ENCODE measurements around the gene SOBP. TPM values are rescaled to one million over a fixed set of nuclear protein-coding genes. Genes with fewer than 3 reads are reported as not detected.

SOBP gene
- total RNA-seq, 4 donors from 2014 or later = 0.15 to 3.8 (median 1.6) TPM

DNA sequence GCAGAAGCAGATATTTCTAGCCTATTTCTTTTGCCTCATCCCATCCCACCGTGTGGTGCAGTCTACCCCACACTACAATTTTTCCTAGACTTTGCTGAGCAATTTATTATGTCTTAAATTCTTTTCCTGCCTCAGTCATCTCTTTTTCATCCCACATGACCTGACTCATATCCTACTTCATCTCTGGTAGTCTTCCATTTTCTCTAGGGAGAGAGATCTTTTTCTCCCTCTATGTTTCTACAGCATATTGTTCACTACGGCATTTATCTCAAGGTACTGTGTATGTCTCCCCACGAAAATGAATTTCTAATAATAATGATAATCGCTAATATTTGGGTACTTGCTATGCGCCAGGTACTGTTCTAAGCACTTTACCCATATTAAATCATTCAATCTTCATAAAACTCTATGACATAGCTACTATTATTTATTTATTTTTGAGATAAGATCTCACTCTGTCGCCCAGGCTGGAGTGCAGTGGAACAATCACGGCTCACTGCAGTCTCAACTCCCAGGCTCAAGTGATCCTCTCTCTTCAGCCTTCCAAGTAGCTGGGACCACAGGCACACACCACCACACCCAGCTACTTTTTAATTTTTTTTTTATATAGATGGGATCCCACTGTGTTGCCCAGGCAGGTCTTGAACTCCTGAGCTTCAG lies 46.2 kb upstream of the SOBP start:
- H3K27ac ChIP-seq = no peak overlapping the region
- peaks cover 0 to 7% (median 0%) of the 10 kb centered on the region in 3 donors for H3K36me3 ChIP-seq
- H3K27me3 ChIP-seq = no peaks in the 10 kb centered on the region
- TF ChIP-seq, protein P1, sequence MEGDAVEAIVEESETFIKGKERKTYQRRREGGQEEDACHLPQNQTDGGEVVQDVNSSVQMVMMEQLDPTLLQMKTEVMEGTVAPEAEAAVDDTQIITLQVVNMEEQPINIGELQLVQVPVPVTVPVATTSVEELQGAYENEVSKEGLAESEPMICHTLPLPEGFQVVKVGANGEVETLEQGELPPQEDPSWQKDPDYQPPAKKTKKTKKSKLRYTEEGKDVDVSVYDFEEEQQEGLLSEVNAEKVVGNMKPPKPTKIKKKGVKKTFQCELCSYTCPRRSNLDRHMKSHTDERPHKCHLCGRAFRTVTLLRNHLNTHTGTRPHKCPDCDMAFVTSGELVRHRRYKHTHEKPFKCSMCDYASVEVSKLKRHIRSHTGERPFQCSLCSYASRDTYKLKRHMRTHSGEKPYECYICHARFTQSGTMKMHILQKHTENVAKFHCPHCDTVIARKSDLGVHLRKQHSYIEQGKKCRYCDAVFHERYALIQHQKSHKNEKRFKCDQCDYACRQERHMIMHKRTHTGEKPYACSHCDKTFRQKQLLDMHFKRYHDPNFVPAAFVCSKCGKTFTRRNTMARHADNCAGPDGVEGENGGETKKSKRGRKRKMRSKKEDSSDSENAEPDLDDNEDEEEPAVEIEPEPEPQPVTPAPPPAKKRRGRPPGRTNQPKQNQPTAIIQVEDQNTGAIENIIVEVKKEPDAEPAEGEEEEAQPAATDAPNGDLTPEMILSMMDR (IDR thresholded peaks at IDR 0.05) = no peak
- TF ChIP-seq POLR2A (IDR thresholded peaks at IDR 0.05) = no peak
- peaks cover 0 to 16% (median 14%) of the 10 kb centered on the region in 3 donors for H3K9me3 ChIP-seq
- WGBS, 2 donors = 86 to 90% methylated on average over 7 of the region's 7 CpGs
- intact Hi-C loops (cut with DNase I) = no loop called here
- no peaks in the 10 kb centered on the region for H3K4me1 ChIP-seq
- H3K4me3 ChIP-seq = no peak overlapping the region
- no peak for DNase-seq

DNA sequence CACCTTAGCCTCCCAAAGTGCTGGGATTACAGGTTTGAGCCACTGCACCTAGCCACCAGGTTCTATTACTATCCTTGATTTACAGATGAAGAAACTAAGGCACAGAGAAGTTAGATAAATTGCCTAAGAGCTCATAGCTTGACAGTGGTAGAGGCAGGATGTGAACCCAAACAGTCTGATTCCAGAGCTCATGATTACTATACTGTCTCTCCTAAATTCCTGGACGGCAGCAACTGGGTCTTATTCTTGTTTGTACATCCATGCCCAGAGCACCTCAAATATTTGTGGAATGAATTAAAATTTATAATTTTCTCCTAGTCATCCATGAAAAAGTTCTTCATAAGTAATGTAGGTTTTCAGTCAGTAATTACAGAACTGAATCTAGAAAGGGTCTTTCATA lies 45.6 kb upstream of the SOBP start:
- H3K27ac ChIP-seq = no peak overlapping the region
- peaks cover 0 to 19% (median 18%) of the 10 kb centered on the region in 3 donors for H3K9me3 ChIP-seq
- H3K4me1 ChIP-seq = no peaks in the 10 kb centered on the region
- 100% methylated on average over 1 of the region's 1 CpG for WGBS, 2 donors
- intact Hi-C loops (cut with DNase I) = no loop called here
- no peaks in the 10 kb centered on the region for H3K27me3 ChIP-seq
- DNase-seq = no peak
- TF ChIP-seq, protein P1 (IDR thresholded peaks at IDR 0.05) = no peak
- H3K4me3 ChIP-seq = no peak overlapping the region
- peaks cover 0 to 7% (median 0%) of the 10 kb centered on the region in 3 donors for H3K36me3 ChIP-seq

DNA sequence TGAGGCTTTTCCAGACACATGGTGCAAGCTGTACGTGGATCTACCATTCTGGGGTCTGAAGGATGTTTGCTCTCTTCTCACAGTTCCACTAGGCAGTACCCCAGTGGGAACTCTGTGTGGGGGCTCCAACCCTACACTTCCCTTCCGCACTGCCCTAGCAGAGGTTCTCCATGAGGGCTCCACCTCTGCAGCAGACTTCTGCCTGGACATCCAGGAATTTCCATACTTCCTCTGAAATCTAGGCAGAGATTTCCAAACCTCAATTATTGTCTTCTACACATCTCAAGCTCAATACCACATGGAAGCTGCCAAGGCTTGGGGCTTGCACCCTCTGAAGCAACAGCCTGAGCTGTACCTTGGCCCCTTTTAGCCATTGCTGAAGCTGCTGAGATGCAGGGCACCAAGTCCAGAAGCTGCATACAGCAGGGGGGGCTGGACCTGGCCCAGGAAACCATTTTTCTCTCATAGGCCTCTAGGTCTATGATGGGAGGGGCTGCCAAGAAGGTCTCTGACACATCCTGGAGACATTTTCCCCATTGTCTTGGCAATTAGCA lies 42.2 kb upstream of the SOBP start:
- Histone ChIP-seq H3K9me3 (peaks cover 0 to 21% (median 19%) of the 10 kb centered on the region in 3 donors), H3K4me3 (no peak overlapping the region), H3K4me1 (peaks cover 0 to 7% (median 0%) of the 10 kb centered on the region in 3 donors), H3K36me3 (peaks cover 0 to 14% (median 0%) of the 10 kb centered on the region in 3 donors), H3K27me3 (no peaks in the 10 kb centered on the region), H3K27ac (no peak overlapping the region)
- TF ChIP-seq, protein P1 (IDR thresholded peaks at IDR 0.05) = no peak
- no peak for TF ChIP-seq POLR2A (IDR thresholded peaks at IDR 0.05)
- intact Hi-C loops (cut with DNase I) = no loop called here
- WGBS, 2 donors = 96 to 100% methylated on average over 1 to 2 of the region's 2 CpGs
- no peak for DNase-seq

DNA sequence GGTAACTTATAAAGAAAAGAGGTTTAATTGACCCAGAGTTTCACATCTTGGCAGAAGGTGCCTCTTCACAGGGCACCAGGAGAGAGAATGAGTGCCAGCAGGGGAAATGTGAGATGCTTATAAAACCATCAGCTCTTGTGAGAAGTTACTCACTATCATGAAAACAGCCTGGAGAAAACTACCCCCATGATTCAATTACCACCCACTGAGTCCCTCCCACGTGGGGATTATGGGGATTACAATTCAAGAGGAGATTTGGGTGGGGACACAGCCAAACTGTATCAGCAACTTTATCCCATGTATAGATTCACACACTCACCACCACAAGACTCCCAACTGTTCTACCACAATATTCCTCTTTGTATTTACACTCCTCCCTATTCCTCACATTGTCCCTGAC lies 41.1 kb upstream of the SOBP start:
- Histone ChIP-seq H3K36me3 (peaks cover 0 to 17% (median 0%) of the 10 kb centered on the region in 3 donors), H3K4me3 (no peak overlapping the region), H3K4me1 (peaks cover 0 to 7% (median 0%) of the 10 kb centered on the region in 3 donors), H3K9me3 (peaks cover 0 to 21% (median 19%) of the 10 kb centered on the region in 3 donors), H3K27ac (no peak overlapping the region), H3K27me3 (no peaks in the 10 kb centered on the region)
- 30 to 43% methylated on average over 1 of the region's 1 CpG for WGBS, 2 donors
- intact Hi-C loops (cut with DNase I) = no loop called here
- DNase-seq = no peak
- TF ChIP-seq POLR2A (IDR thresholded peaks at IDR 0.05) = no peak
- TF ChIP-seq, protein P1 (IDR thresholded peaks at IDR 0.05) = no peak

DNA sequence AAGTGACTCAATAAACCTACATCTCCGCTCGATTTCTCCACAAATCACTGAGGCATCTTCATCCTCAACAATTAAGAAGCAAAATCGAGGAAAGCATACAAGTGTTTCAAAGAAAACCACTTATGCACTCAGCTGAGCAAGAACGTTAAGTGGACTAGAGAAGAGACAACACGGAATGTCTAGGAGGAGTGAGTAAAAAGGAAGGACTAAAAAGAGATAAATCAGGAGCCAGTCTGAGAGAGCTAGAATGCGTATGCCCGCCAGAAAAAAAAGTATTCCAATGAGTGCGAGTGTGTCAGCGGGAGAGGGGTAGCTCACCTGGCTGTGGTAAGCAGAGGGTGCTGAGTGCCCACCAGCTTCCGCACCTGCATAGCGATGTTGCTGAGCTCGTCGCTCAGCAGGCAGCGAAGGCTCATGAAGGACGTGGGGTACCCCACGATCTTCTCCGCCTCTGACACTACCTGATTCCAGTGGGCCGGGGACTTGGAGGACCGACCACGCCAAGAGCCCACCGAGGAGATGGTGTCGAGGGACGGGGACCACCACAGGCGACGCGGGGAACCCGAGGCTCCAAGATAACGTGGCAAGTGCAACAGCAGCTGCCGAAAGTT lies 31.1 kb upstream of the SOBP start:
- no peak for TF ChIP-seq POLR2A (IDR thresholded peaks at IDR 0.05)
- TF ChIP-seq, protein P1 (IDR thresholded peaks at IDR 0.05) = no peak
- WGBS, 2 donors = 0 to 1% methylated on average over 17 to 18 of the region's 29 CpGs
- H3K27me3 ChIP-seq = no peaks in the 10 kb centered on the region
- H3K9me3 ChIP-seq = no peaks in the 10 kb centered on the region
- peaks cover 4 to 24% (median 9%) of the 10 kb centered on the region in 3 donors for H3K4me1 ChIP-seq
- peak overlapping the region; percentile 83 to 96 (median 88) for H3K4me3 ChIP-seq
- intact Hi-C loops (cut with DNase I) = no loop called here
- peak overlapping the region; percentile 81 to 94 (median 94) for H3K27ac ChIP-seq
- DNase-seq = no peak
- no peaks in the 10 kb centered on the region for H3K36me3 ChIP-seq

Measured in esophagus squamous epithelium (tissue), 5 donors.